ENCODE measurements around the gene BLCAP. TPM values are rescaled to one million over a fixed set of nuclear protein-coding genes. Genes with fewer than 3 reads are reported as not detected.
"Not testable (repeated sequence)": the region's sequence is repeated elsewhere in the genome, so short reads cannot be mapped to it uniquely, and the experiment has no call there.

BLCAP gene
- total RNA-seq, 3 donors from 2014 or later (not counting 1 experiment from before 2014, with no cell fraction given), result 60.4 to 80.1 (median 77.9) TPM

- Mint-ChIP-seq H3K36me3 (no peaks in the 10 kb centered on the region), H3K27ac (no peak overlapping the region), H3K27me3 (ENCODE audit: low read depth in 2 of 2) (peaks cover 23 to 29% of the 10 kb centered on the region in 2 donors), H3K9me3 (no peaks in the 10 kb centered on the region), H3K4me3 (no peak overlapping the region), H3K4me1 (no peaks in the 10 kb centered on the region)
- no peak overlapping the region for H3K27ac ChIP-seq (ENCODE audit: low read length)
- DNase-seq (no peak), ATAC-seq (no peak)
- no peak for TF ChIP-seq CTCF (IDR thresholded peaks at IDR 0.05)
- H3K4me3 ChIP-seq (ENCODE audit: low read length), result no peak overlapping the region
- no peaks in the 10 kb centered on the region for H3K36me3 ChIP-seq (ENCODE audit: control insufficient read depth, insufficient read depth, low read length)
- H3K9me3 ChIP-seq (ENCODE audit: control insufficient read depth, insufficient read depth, low read length), result no peaks in the 10 kb centered on the region
- H3K27me3 ChIP-seq (ENCODE audit: control insufficient read depth, insufficient read depth, low read length), result peaks cover 3% of the 10 kb centered on the region
- 73% methylated on average over 1 of the region's 1 CpG for WGBS (ENCODE audit: insufficient coverage)
- intact Hi-C loops (cut with micrococcal nuclease), result no loop called here
- H3K4me1 ChIP-seq (ENCODE audit: control insufficient read depth, insufficient read depth, low read length), result no peaks in the 10 kb centered on the region
These were observed 24.7 kb upstream of the BLCAP start for GRCh38 chr20:37552415-37552814.

- H3K4me1 Mint-ChIP-seq; H3K36me3 Mint-ChIP-seq; intact Hi-C loops (cut with micrococcal nuclease); H3K27me3 ChIP-seq (ENCODE audit: control insufficient read depth, insufficient read depth, low read length); ATAC-seq; H3K27ac ChIP-seq (ENCODE audit: low read length); H3K9me3 Mint-ChIP-seq; DNase-seq; H3K9me3 ChIP-seq (ENCODE audit: control insufficient read depth, insufficient read depth, low read length); H3K4me3 Mint-ChIP-seq; H3K4me3 ChIP-seq (ENCODE audit: low read length); H3K36me3 ChIP-seq (ENCODE audit: control insufficient read depth, insufficient read depth, low read length); H3K4me1 ChIP-seq (ENCODE audit: control insufficient read depth, insufficient read depth, low read length); H3K27ac Mint-ChIP-seq: not testable (repeated sequence)
- 100% methylated on average over 1 of the region's 2 CpGs for WGBS (ENCODE audit: insufficient coverage)
- peaks cover 15 to 24% of the 10 kb centered on the region in 2 donors for H3K27me3 Mint-ChIP-seq (ENCODE audit: low read depth in 2 of 2)
These were observed 24.0 kb upstream of the BLCAP start for GRCh38 chr20:37551660-37552059.

- H3K27me3 Mint-ChIP-seq (ENCODE audit: low read depth in 2 of 2), result peaks cover 19 to 21% of the 10 kb centered on the region in 2 donors
- H3K27ac Mint-ChIP-seq; H3K9me3 ChIP-seq (ENCODE audit: control insufficient read depth, insufficient read depth, low read length); H3K4me1 ChIP-seq (ENCODE audit: control insufficient read depth, insufficient read depth, low read length); H3K4me1 Mint-ChIP-seq; H3K4me3 ChIP-seq (ENCODE audit: low read length); H3K36me3 ChIP-seq (ENCODE audit: control insufficient read depth, insufficient read depth, low read length); H3K9me3 Mint-ChIP-seq; intact Hi-C loops (cut with micrococcal nuclease); H3K27ac ChIP-seq (ENCODE audit: low read length); H3K4me3 Mint-ChIP-seq; H3K27me3 ChIP-seq (ENCODE audit: control insufficient read depth, insufficient read depth, low read length); ATAC-seq; H3K36me3 Mint-ChIP-seq; DNase-seq: not testable (repeated sequence)
- 81% methylated on average over 12 of the region's 16 CpGs for WGBS (ENCODE audit: insufficient coverage)
These were observed 22.6 kb upstream of the BLCAP start for GRCh38 chr20:37550101-37550920.

GRCh38 chr20:37547912-37548311 is 20.2 kb upstream of the BLCAP start:
- Mint-ChIP-seq H3K4me3 (no peak overlapping the region), H3K36me3 (no peaks in the 10 kb centered on the region), H3K9me3 (no peaks in the 10 kb centered on the region), H3K27me3 (ENCODE audit: low read depth in 2 of 2) (peaks cover 18 to 22% of the 10 kb centered on the region in 2 donors), H3K4me1 (no peaks in the 10 kb centered on the region), H3K27ac (no peak overlapping the region)
- Histone ChIP-seq H3K4me1 (ENCODE audit: control insufficient read depth, insufficient read depth, low read length) (no peaks in the 10 kb centered on the region), H3K27me3 (ENCODE audit: control insufficient read depth, insufficient read depth, low read length) (peaks cover 3% of the 10 kb centered on the region), H3K4me3 (ENCODE audit: low read length) (no peak overlapping the region), H3K36me3 (ENCODE audit: control insufficient read depth, insufficient read depth, low read length) (no peaks in the 10 kb centered on the region), H3K27ac (ENCODE audit: low read length) (no peak overlapping the region), H3K9me3 (ENCODE audit: control insufficient read depth, insufficient read depth, low read length) (no peaks in the 10 kb centered on the region)
- no peak for ATAC-seq
- no peak for DNase-seq
- intact Hi-C loops (cut with micrococcal nuclease), result no loop called here
- TF ChIP-seq CTCF (IDR thresholded peaks at IDR 0.05), result no peak

All from natural killer cell (primary cell).